Vagina (tissue), 2 donors: ENCODE results near the gene SEC62. TPM values are rescaled to one million over a fixed set of nuclear protein-coding genes. Genes with fewer than 3 reads are reported as not detected.

Experiments used
- DNase-seq, 2 donors: peaks; one replicate each; pipeline ENCODE4 v3.0.0-alpha.2; 2017; ENCODE audit errors: extremely low spot score in 2 of 2
- H3K27ac ChIP-seq: fragments of 200-600 bp; sonication (generic); one replicate; pipeline ENCODE4 v1.5.1; 2019
- H3K27me3 ChIP-seq: fragments of 200-600 bp; sonication (generic); one replicate; pipeline ENCODE4 v1.5.1; 2019
- H3K36me3 ChIP-seq, 2 donors: fragments of 200-600 bp; sonication (generic); one replicate each; pipeline ENCODE4 v1.5.1; 2017 to 2019
- H3K4me1 ChIP-seq: fragments of 200-600 bp; sonication (generic); one replicate; pipeline ENCODE4 v1.5.1; 2019
- H3K4me3 ChIP-seq, 2 donors: fragments of 200-600 bp; sonication (generic); 1 replicate in 1 of 2; 2 replicates in 1 of 2; pipeline ENCODE4 v1.5.1; 2016 to 2019
- H3K9me3 ChIP-seq: fragments of 200-600 bp; sonication (generic); one replicate; pipeline ENCODE4 v1.5.1; 2019
- POLR2A ChIP-seq, 2 donors: fragments of 450-650 bp; IDR thresholded peaks; one replicate each; pipeline ENCODE4 v1.6.1; 2017; ENCODE audit warnings: antibody characterized with exemption in 2 of 2, mild to moderate bottlenecking in 2 of 2, moderate library complexity in 2 of 2
- POLR2AphosphoS5 ChIP-seq, 2 donors: sonication (generic); formaldehyde crosslinking; IDR thresholded peaks; one replicate each; pipeline ENCODE4 v1.9.0; 2017; ENCODE audit warnings: antibody characterized with exemption in 2 of 2, mild to moderate bottlenecking in 2 of 2, low read depth in 1 of 2; ENCODE audit not compliant: insufficient read depth in 1 of 2
- intact Hi-C: fragments of 100-400 bp; cut with DNase I; formaldehyde crosslinking; loops from one replicate; pipeline ENCODE4 v1.15.1; 2023
- total RNA-seq: library from RNA; depleted of rRNA; stranded (reverse); fragments of >200 nt; gene quantifications from one replicate; pipeline ENCODE4 v1.2.3, GENCODE V29; 2016
- TF ChIP-seq, protein P1 (sequence below), 3 experiments: fragments of 450-650 bp in 2 of 3; fragments of 200-600 bp in 1 of 3; sonication (generic) in 1 of 3; IDR thresholded peaks; one replicate each; pipeline ENCODE4 v1.5.1; 2017 to 2019; ENCODE audit warnings: antibody characterized with exemption in 3 of 3, mild to moderate bottlenecking in 2 of 3, moderate library complexity in 2 of 3

The SEC62 gene
- total RNA-seq, 1 donor from 2014 or later = 38.1 TPM

DNA sequence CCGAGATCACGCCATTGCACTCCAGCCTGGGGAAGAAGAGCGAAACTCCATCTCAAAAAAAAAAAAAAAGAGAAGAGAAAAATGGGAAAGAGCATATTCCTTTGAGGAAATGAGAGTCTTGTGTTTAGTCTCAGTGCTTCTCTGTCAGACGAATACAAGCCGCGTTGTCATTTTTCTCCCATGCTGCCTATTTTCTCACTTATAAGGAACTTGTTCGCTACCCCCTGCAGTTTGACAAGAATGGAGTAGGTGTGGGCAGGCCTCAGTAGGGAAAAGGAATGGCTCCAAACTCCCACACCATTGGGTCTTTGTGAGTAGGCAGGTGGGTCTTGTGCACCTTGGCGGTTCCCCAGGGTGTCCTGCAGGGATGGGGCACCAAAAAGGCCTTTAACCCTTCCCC, 77.7 kb downstream of the SEC62 start:
- H3K4me1 ChIP-seq = no peaks in the 10 kb centered on the region
- TF ChIP-seq POLR2AphosphoS5 (IDR thresholded peaks at IDR 0.05; ENCODE audit: insufficient read depth in 1 of 2, low read depth in 1 of 2) = no peak
- TF ChIP-seq, protein P1, sequence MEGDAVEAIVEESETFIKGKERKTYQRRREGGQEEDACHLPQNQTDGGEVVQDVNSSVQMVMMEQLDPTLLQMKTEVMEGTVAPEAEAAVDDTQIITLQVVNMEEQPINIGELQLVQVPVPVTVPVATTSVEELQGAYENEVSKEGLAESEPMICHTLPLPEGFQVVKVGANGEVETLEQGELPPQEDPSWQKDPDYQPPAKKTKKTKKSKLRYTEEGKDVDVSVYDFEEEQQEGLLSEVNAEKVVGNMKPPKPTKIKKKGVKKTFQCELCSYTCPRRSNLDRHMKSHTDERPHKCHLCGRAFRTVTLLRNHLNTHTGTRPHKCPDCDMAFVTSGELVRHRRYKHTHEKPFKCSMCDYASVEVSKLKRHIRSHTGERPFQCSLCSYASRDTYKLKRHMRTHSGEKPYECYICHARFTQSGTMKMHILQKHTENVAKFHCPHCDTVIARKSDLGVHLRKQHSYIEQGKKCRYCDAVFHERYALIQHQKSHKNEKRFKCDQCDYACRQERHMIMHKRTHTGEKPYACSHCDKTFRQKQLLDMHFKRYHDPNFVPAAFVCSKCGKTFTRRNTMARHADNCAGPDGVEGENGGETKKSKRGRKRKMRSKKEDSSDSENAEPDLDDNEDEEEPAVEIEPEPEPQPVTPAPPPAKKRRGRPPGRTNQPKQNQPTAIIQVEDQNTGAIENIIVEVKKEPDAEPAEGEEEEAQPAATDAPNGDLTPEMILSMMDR (IDR thresholded peaks at IDR 0.05) = no peak
- no peak for TF ChIP-seq POLR2A (IDR thresholded peaks at IDR 0.05)
- no peak overlapping the region for H3K4me3 ChIP-seq
- no peaks in the 10 kb centered on the region for H3K9me3 ChIP-seq
- no peaks in the 10 kb centered on the region for H3K36me3 ChIP-seq
- intact Hi-C loops = no loop called here
- no peaks in the 10 kb centered on the region for H3K27me3 ChIP-seq
- no peak for DNase-seq
- H3K27ac ChIP-seq = no peak overlapping the region

DNA sequence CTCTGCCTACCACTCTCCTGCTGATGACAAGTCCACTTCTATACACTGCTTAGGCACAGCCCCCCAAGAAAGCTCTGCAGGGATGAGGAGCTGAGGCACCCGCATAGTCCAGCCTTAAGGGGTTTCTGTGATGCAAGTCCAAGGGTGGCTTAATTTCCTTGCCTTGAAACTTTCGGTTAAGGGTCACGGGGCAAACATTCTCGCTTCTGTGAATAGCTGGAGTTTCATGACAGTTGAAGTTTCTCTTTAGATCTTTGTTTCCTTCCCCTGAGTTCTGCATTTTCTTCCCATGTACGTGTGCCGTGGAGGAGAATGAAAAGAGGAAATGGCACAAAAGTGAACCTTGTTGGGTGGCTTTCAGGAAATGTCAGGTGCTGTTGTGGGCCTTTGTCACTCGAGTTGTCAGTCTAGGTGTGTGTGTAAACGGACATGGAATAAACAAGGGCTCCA, 78.2 kb downstream of the SEC62 start:
- intact Hi-C loops = no loop called here
- no peak for DNase-seq
- Histone ChIP-seq H3K4me3 (no peak overlapping the region), H3K27me3 (no peaks in the 10 kb centered on the region), H3K36me3 (no peaks in the 10 kb centered on the region), H3K27ac (no peak overlapping the region), H3K9me3 (no peaks in the 10 kb centered on the region), H3K4me1 (no peaks in the 10 kb centered on the region)
- TF ChIP-seq POLR2A (IDR thresholded peaks at IDR 0.05) (no peak), POLR2AphosphoS5 (IDR thresholded peaks at IDR 0.05; ENCODE audit: insufficient read depth in 1 of 2, low read depth in 1 of 2) (no peak)
- TF ChIP-seq, protein P1 (IDR thresholded peaks at IDR 0.05) = no peak

DNA sequence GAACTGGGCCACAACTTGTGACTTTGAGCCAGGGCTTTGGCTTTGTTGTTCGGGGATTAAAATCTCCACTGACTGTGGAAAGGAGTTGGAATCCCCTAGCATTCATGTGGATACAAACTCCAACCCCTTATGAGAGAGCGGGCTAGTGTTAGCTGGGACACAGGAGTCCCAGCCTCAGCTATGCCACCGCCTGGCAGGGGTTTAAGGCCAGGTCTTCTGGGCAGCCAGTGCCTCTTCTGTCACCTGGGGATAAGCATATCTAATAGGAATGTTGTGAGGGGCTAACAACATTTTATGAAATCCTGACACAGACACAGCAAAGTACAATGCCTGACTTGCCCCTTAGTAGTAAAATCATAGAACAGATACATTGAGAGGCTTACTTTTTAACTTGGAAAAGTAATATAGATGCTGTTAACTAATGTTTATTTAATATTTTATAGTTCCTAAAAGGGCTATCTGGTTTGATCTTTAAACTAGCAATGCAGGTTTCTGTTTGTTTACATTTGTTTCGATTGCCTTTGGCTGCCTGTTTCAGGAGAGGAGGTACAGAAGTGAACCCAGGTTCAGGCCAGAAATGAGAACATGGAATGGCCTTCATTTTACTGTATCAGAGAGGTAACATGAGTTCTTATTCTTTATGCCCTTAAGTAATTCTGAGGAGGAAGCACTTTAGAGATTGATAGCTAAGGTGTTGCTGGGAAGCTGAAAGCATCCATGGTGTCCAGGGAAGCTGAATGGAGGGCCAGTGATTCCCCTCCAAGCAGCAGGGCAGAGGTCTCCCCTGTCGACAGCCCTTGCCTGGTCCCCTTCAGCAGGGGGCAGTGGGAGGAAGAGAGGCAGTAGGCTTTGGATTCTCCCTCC, 79.9 kb downstream of the SEC62 start:
- Histone ChIP-seq H3K27ac (no peak overlapping the region), H3K27me3 (no peaks in the 10 kb centered on the region), H3K36me3 (no peaks in the 10 kb centered on the region), H3K9me3 (no peaks in the 10 kb centered on the region), H3K4me3 (no peak overlapping the region), H3K4me1 (no peaks in the 10 kb centered on the region)
- intact Hi-C loops = no loop called here
- TF ChIP-seq POLR2A (IDR thresholded peaks at IDR 0.05) = no peak
- no peak for TF ChIP-seq POLR2AphosphoS5 (IDR thresholded peaks at IDR 0.05; ENCODE audit: insufficient read depth in 1 of 2, low read depth in 1 of 2)
- TF ChIP-seq, protein P1 (IDR thresholded peaks at IDR 0.05) = no peak
- DNase-seq = no peak

DNA sequence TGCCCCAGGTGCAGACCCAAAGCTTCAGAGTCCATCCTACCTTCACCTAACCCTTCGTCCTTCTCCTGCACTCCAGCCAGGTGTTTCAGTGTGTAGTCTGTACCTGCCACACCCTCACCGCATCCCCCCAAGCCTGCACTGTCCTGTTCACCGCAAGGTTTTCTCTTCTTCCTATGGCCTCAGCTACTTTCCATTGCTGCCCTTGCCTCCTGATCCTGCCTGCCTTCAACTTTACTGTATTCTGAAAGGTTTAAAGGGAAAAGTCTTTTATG, 80.5 kb downstream of the SEC62 start:
- H3K27ac ChIP-seq = no peak overlapping the region
- H3K27me3 ChIP-seq = no peaks in the 10 kb centered on the region

More for the DNA sequence above, 80.5 kb downstream of the SEC62 start:
- no peak for DNase-seq
- intact Hi-C loops = no loop called here
- Histone ChIP-seq H3K36me3 (no peaks in the 10 kb centered on the region), H3K9me3 (no peaks in the 10 kb centered on the region), H3K4me3 (no peak overlapping the region), H3K4me1 (no peaks in the 10 kb centered on the region)
- no peak for TF ChIP-seq POLR2AphosphoS5 (IDR thresholded peaks at IDR 0.05; ENCODE audit: insufficient read depth in 1 of 2, low read depth in 1 of 2)

Other genes with a start within 250 kb of the SEC62 start
- gene TERC, start 201.7 kb upstream of the SEC62 start, total RNA-seq = 204 TPM
- 1.7 TPM for gene ACTRT3, start 197.2 kb upstream of the SEC62 start, total RNA-seq
- gene MYNN, start 193.4 kb upstream of the SEC62 start, total RNA-seq = 16.7 TPM
- gene LRRIQ4, start 153.9 kb upstream of the SEC62 start, total RNA-seq = not detected
- 0.49 TPM for gene LRRC34, start 153.9 kb upstream of the SEC62 start, total RNA-seq
- gene LRRC31, start 96.9 kb upstream of the SEC62 start, total RNA-seq = not detected
- not detected for gene SAMD7, start 55.2 kb upstream of the SEC62 start, total RNA-seq
- gene GPR160, start 71.2 kb downstream of the SEC62 start, total RNA-seq = 1.2 TPM
- 46.9 TPM for gene PHC3, start 214.9 kb downstream of the SEC62 start, total RNA-seq